Ramos (cell line): ENCODE results near the gene PPP6R1.

Experiments used
- in situ Hi-C: fragments of 300-500 bp; cut with MboI; formaldehyde crosslinking; loops from one replicate; pipeline ENCODE4 v1.14.3; 2022; ENCODE audit warnings: low sequenced_read_pairs; ENCODE audit not compliant: unreplicated experiment

PPP6R1 gene

GRCh38 chr19:55229145-55229788 lies 29.6 kb downstream of the PPP6R1 start:
- in situ Hi-C loops: no loop called here

GRCh38 chr19:55228403-55229031 lies 30.3 kb downstream of the PPP6R1 start, which contains the start of gene TMEM86B:
TMEM86B (minus strand) TSS chr19:55228763; CDS start chr19:55228741, 22 bp downstream.
- in situ Hi-C loops: no loop called here

GRCh38 chr19:55228015-55228391 lies 30.8 kb downstream of the PPP6R1 start:
- in situ Hi-C loops: no loop called here

GRCh38 chr19:55227241-55228014 lies 31.4 kb downstream of the PPP6R1 start:
- in situ Hi-C loops: no loop called here

- in situ Hi-C loops: no loop called here
These were observed 32.0 kb downstream of the PPP6R1 start for GRCh38 chr19:55226788-55227187.

GRCh38 chr19:55226273-55226672 lies 32.5 kb downstream of the PPP6R1 start:
- in situ Hi-C loops: no loop called here

- in situ Hi-C loops: no loop called here
These were observed 33.3 kb downstream of the PPP6R1 start for GRCh38 chr19:55225415-55225958.

GRCh38 chr19:55224679-55225414 lies 34.0 kb downstream of the PPP6R1 start:
- in situ Hi-C loops: loop anchor here (5.0 kb wide), 1 partner anchor 72 kb away; no protein-coding TSS in a partner anchor

GRCh38 chr19:55224038-55224665 lies 34.7 kb downstream of the PPP6R1 start:
- in situ Hi-C loops: loop anchor here (5.0 kb wide), 1 partner anchor 73 kb away; no protein-coding TSS in a partner anchor

GRCh38 chr19:55223291-55224037 lies 35.4 kb downstream of the PPP6R1 start:
- in situ Hi-C loops: loop anchor here (5.0 kb wide), 1 partner anchor 74 kb away; no protein-coding TSS in a partner anchor

GRCh38 chr19:55220525-55220924 lies 38.3 kb downstream of the PPP6R1 start:
- in situ Hi-C loops: loop anchor here (5.0 kb wide), 1 partner anchor 77 kb away; no protein-coding TSS in a partner anchor

GRCh38 chr19:55216461-55217198 lies 42.2 kb downstream of the PPP6R1 start:
- in situ Hi-C loops: no loop called here

- in situ Hi-C loops: loop anchor here (5.0 kb wide), 1 partner anchor 204 kb away; no protein-coding TSS in a partner anchor
These were observed 45.3 kb downstream of the PPP6R1 start for GRCh38 chr19:55213547-55213946.

GRCh38 chr19:55212447-55212846 lies 46.4 kb downstream of the PPP6R1 start:
- in situ Hi-C loops: loop anchor here (5.0 kb wide), 1 partner anchor 205 kb away; no protein-coding TSS in a partner anchor

- in situ Hi-C loops: loop anchor here (5.0 kb wide), 1 partner anchor 207 kb away; no protein-coding TSS in a partner anchor
These were observed 48.9 kb downstream of the PPP6R1 start for GRCh38 chr19:55209693-55210472.

- in situ Hi-C loops: no loop called here
These were observed 49.7 kb downstream of the PPP6R1 start, which contains the start of gene PTPRH for GRCh38 chr19:55208880-55209692. PTPRH (minus strand) TSS chr19:55209501; CDS start chr19:55209433, 68 bp downstream.
